Measurements from ENCODE around the gene GRAP.

GRAP gene

GRCh38 chr17:19001907-19002590 is 44.7 kb downstream of the GRAP start:
- DNase-seq: no peak

- DNase-seq: no peak
These were observed 46.0 kb downstream of the GRAP start for GRCh38 chr17:19000531-19001325.

GRCh38 chr17:18999911-19000310 is 46.8 kb downstream of the GRAP start:
- DNase-seq: no peak

- no peak for DNase-seq
These were observed 47.4 kb downstream of the GRAP start for GRCh38 chr17:18999394-18999793.

GRCh38 chr17:18997650-18998196 is 49.0 kb downstream of the GRAP start:
- no peak for DNase-seq

GRCh38 chr17:18996458-18996857 is 50.3 kb downstream of the GRAP start:
- DNase-seq: no peak

- no peak for DNase-seq
These were observed 51.5 kb downstream of the GRAP start for GRCh38 chr17:18995220-18995619.

GRCh38 chr17:18994631-18995030 is 52.1 kb downstream of the GRAP start:
- DNase-seq: no peak

- DNase-seq: no peak
These were observed 52.7 kb downstream of the GRAP start for GRCh38 chr17:18993905-18994526.

GRCh38 chr17:18992454-18993130 is 54.2 kb downstream of the GRAP start:
- DNase-seq: peak; percentile 67

GRCh38 chr17:18991531-18992315 is 55.0 kb downstream of the GRAP start:
- DNase-seq: no peak

- DNase-seq: no peak
These were observed 56.4 kb downstream of the GRAP start for GRCh38 chr17:18990331-18990730.

GRCh38 chr17:18988546-18989173 is 58.1 kb downstream of the GRAP start:
- no peak for DNase-seq

GRCh38 chr17:18987862-18988545 is 58.8 kb downstream of the GRAP start:
- DNase-seq: no peak

- DNase-seq: no peak
These were observed 59.5 kb downstream of the GRAP start for GRCh38 chr17:18987230-18987610.

GRCh38 chr17:18986541-18987229 is 60.1 kb downstream of the GRAP start:
- DNase-seq: no peak

GRCh38 chr17:18985475-18985874 is 61.3 kb downstream of the GRAP start:
- no peak for DNase-seq

GRCh38 chr17:18984273-18985114 is 62.3 kb downstream of the GRAP start:
- no peak for DNase-seq

- DNase-seq: no peak
These were observed 64.9 kb downstream of the GRAP start for GRCh38 chr17:18981642-18982424.

Measured in activated gamma-delta T cell treated with Interleukin-2 at 50 U/mL for 16 hours (primary cell).